HG03469 (cell line): ENCODE data around the gene KLHL1.
A peak's percentile ranks its signal among the peaks of the same experiment; 100 is the strongest.

ENCODE experiments used
- ATAC-seq: cut with Tn5 transposase; IDR thresholded peaks from one replicate; pipeline ENCODE4 v1.9.1; 2021; ENCODE audit warnings: mild to moderate bottlenecking, moderate library complexity, moderate number of reproducible peaks; ENCODE audit not compliant: unreplicated experiment

The KLHL1 gene

GRCh38 chr13:70016116-70016515, 92.1 kb downstream of the KLHL1 start:
- no peak for ATAC-seq

- no peak for ATAC-seq
Measured at GRCh38 chr13:70014337-70014736, 93.9 kb downstream of the KLHL1 start.

GRCh38 chr13:69999875-70000274, 108.4 kb downstream of the KLHL1 start:
- no peak for ATAC-seq

GRCh38 chr13:69997061-69997460, 111.2 kb downstream of the KLHL1 start:
- no peak for ATAC-seq

GRCh38 chr13:69980799-69981198, 127.5 kb downstream of the KLHL1 start:
- ATAC-seq = no peak

GRCh38 chr13:69975496-69975895, 132.8 kb downstream of the KLHL1 start:
- ATAC-seq = no peak

GRCh38 chr13:69970520-69970919, 137.7 kb downstream of the KLHL1 start:
- ATAC-seq = no peak

- ATAC-seq = no peak
Measured at GRCh38 chr13:69959046-69959445, 149.2 kb downstream of the KLHL1 start.

GRCh38 chr13:69956839-69957238, 151.4 kb downstream of the KLHL1 start:
- no peak for ATAC-seq

- ATAC-seq = no peak
Measured at GRCh38 chr13:69956349-69956748, 151.9 kb downstream of the KLHL1 start.

GRCh38 chr13:69955271-69955670, 153.0 kb downstream of the KLHL1 start:
- no peak for ATAC-seq

GRCh38 chr13:69951412-69951811, 156.8 kb downstream of the KLHL1 start:
- no peak for ATAC-seq

- ATAC-seq = no peak
Measured at GRCh38 chr13:69950160-69950559, 158.1 kb downstream of the KLHL1 start.

GRCh38 chr13:69948016-69948415, 160.2 kb downstream of the KLHL1 start:
- ATAC-seq = peak; percentile 99

- peak; percentile 8 for ATAC-seq
Measured at GRCh38 chr13:69947582-69947981, 160.7 kb downstream of the KLHL1 start.

GRCh38 chr13:69946511-69946910, 161.7 kb downstream of the KLHL1 start:
- no peak for ATAC-seq

- ATAC-seq = no peak
Measured at GRCh38 chr13:69935043-69935442, 173.2 kb downstream of the KLHL1 start.

GRCh38 chr13:69928262-69928661, 180.0 kb downstream of the KLHL1 start:
- ATAC-seq = no peak

GRCh38 chr13:69921156-69921555, 187.1 kb downstream of the KLHL1 start:
- ATAC-seq = no peak

- ATAC-seq = no peak
Measured at GRCh38 chr13:69912630-69913029, 195.6 kb downstream of the KLHL1 start.

- no peak for ATAC-seq
Measured at GRCh38 chr13:69910800-69911199, 197.5 kb downstream of the KLHL1 start.

GRCh38 chr13:69904784-69905183, 203.5 kb downstream of the KLHL1 start:
- no peak for ATAC-seq

- no peak for ATAC-seq
Measured at GRCh38 chr13:69903081-69903480, 205.2 kb downstream of the KLHL1 start.

GRCh38 chr13:69882451-69882850, 225.8 kb downstream of the KLHL1 start:
- ATAC-seq = no peak
